ENCODE measurements around the gene PPP2R3B. TPM values are rescaled to one million over a fixed set of nuclear protein-coding genes. Genes with fewer than 3 reads are reported as not detected.

PPP2R3B gene
- total and polyA plus RNA-seq, 3 donors from 2014 or later, result 28.3 to 108 (median 89.6) TPM

DNA sequence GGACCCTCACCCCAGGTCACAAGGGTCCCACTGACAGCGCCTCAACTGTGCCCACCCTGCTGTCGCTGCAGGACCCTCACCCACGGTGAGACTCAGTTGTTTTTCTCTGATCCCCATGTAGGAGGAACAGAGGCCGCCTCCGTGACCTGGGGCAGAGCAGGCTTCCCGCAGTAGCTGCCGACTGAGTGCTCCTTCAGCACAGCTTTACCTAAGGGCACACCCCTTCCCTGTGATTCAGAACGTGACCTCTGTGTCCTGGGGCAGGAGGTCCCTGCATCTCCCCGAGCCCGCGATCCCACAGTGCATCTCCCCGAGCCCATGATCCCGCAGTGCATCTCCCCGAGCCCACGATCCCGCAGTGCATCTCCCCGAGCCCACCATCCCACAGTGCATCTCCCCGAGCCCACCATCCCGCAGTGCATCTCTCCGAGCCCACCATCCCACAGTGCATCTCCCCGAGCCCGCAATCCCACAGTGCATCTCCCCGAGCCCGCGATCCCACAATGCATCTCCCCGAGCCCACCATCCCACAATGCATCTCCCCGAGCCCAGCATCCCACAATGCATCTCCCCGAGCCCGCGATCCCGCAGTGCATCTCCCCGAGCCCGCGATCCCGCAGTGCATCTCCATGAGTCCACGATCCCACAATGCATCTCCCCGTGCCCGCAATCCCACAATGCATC lies 23.6 kb downstream of the PPP2R3B start:
- WGBS, 2 donors, result 72 to 88% methylated on average over 37 to 38 of the region's 38 CpGs
- no peak for DNase-seq

DNA sequence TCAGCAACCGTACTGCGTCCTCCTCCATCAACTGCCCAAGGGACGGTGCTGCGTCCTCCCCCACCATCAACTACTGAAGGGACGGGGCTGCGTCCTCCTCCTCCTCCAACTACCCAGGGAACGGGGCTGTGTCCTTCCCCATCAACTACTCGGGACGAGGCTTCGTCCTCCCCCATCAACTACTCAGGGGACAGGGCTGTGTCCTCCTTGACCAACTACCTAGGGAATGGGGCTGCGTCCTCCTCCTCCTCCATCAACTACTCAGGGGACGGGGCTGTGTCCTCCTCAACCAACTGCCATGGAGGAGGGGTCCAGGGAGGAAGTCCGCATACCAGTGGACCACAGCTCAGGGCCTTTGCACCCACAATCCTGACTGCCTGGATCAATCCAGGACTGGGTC lies 24.4 kb downstream of the PPP2R3B start:
- 96 to 97% methylated on average over 10 to 13 of the region's 13 CpGs for WGBS, 2 donors
- TF ChIP-seq, protein P1, sequence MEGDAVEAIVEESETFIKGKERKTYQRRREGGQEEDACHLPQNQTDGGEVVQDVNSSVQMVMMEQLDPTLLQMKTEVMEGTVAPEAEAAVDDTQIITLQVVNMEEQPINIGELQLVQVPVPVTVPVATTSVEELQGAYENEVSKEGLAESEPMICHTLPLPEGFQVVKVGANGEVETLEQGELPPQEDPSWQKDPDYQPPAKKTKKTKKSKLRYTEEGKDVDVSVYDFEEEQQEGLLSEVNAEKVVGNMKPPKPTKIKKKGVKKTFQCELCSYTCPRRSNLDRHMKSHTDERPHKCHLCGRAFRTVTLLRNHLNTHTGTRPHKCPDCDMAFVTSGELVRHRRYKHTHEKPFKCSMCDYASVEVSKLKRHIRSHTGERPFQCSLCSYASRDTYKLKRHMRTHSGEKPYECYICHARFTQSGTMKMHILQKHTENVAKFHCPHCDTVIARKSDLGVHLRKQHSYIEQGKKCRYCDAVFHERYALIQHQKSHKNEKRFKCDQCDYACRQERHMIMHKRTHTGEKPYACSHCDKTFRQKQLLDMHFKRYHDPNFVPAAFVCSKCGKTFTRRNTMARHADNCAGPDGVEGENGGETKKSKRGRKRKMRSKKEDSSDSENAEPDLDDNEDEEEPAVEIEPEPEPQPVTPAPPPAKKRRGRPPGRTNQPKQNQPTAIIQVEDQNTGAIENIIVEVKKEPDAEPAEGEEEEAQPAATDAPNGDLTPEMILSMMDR (IDR thresholded peaks at IDR 0.05), result no peak
- TF ChIP-seq POLR2A (IDR thresholded peaks at IDR 0.05), result no peak
- H3K4me1 ChIP-seq, result no peaks in the 10 kb centered on the region
- intact Hi-C loops (cut with DNase I; ENCODE audit: low total_unique reads), result no loop called here
- H3K27ac ChIP-seq, result no peak overlapping the region
- H3K27me3 ChIP-seq, result no peaks in the 10 kb centered on the region
- H3K36me3 ChIP-seq (ENCODE audit: low read depth, missing control alignments), result no peaks in the 10 kb centered on the region
- H3K9me3 ChIP-seq, result no peaks in the 10 kb centered on the region
- no peak for DNase-seq
- no peak overlapping the region for H3K4me3 ChIP-seq

More for the DNA sequence above, 23.6 kb downstream of the PPP2R3B start:
- H3K4me3 ChIP-seq, result no peak overlapping the region
- H3K36me3 ChIP-seq (ENCODE audit: low read depth, missing control alignments), result no peaks in the 10 kb centered on the region
- TF ChIP-seq, protein P1 (IDR thresholded peaks at IDR 0.05), result no peak
- TF ChIP-seq POLR2A (IDR thresholded peaks at IDR 0.05), result no peak
- no peak overlapping the region for H3K27ac ChIP-seq
- no peaks in the 10 kb centered on the region for H3K27me3 ChIP-seq
- intact Hi-C loops (cut with DNase I; ENCODE audit: low total_unique reads), result no loop called here
- no peaks in the 10 kb centered on the region for H3K4me1 ChIP-seq
- H3K9me3 ChIP-seq, result no peaks in the 10 kb centered on the region

DNA sequence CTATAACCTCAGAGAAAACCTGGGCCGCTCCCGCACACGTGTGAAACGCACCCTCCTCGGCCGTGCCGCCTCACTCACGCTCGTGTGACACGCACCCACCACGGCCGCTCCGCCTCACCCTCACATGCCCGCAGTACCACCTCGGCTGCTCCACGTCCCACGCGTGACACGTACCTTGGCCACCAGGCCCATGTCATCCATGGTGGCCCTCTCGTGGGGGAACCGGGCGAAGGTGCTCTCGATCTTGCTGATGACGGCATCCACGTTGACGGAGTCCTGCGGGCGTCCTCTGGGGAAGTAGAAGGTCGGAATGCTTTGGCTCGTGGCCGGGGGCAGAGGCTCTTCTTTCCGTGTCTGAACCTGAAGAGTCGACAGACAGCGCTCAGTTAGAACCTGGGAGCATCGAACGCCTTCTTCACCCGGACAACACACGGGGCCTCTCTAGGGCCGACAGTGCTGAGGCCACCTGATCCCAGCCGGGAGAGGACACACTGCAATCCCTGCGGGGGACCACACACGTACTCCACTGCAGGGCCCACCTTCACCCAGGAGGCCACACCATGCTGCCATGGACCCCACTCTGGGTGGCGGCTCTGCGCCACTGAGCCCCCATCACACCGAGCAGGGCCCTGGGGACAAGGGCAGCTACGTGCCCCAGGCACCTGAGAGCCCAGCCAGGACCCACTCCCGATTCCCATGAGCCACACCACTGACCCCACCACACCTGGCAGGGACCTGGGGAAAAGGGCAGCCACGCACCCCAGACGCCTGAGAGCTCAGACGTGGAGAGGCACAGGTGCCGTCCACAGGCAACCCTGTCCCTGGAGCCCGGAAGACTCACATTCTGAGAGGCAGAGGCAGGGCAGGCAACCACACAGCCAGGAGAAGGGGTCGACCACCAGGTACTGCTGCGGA lies 25.2 kb downstream of the PPP2R3B start:
- H3K27ac ChIP-seq, result no peak overlapping the region
- no peaks in the 10 kb centered on the region for H3K9me3 ChIP-seq
- 96 to 98% methylated on average over 42 to 54 of the region's 54 CpGs for WGBS, 2 donors
- H3K27me3 ChIP-seq, result no peaks in the 10 kb centered on the region
- intact Hi-C loops (cut with DNase I; ENCODE audit: low total_unique reads), result no loop called here
- no peak for DNase-seq
- TF ChIP-seq, protein P1 (IDR thresholded peaks at IDR 0.05), result no peak
- no peak for TF ChIP-seq POLR2A (IDR thresholded peaks at IDR 0.05)
- no peaks in the 10 kb centered on the region for H3K4me1 ChIP-seq
- no peak overlapping the region for H3K4me3 ChIP-seq
- no peaks in the 10 kb centered on the region for H3K36me3 ChIP-seq (ENCODE audit: low read depth, missing control alignments)

DNA sequence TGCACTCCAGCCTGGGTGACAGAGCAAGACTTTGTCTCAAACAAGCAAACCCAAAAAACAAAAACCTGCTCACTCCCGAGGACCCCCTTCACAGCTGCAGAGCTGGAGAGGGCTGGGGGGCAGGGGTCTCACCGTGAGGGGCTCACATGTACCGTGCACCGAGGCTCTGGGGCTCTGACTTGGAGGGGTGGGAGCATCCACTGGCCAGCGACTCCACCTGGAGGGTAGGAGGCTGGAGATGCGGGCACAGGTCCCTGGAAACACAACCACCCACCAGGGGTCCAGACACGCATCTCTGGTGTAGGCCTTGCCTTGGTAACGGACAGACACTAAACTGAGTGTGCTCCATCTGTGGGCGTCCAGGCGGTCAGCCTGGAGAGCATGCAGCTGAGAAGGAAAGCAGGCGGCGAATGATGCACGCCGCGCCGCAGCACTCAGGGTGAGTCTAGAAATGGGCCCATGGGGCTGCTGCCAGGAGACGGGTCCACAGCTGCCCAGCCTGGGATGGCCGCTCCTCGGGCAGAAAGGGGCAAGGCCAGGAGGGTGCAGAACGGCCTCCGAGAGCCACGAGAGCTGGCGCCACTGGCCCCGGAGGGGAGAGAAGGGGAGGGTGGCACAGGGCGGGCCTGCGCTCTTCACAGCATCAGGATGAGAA lies 26.1 kb downstream of the PPP2R3B start:
- Histone ChIP-seq H3K27ac (no peak overlapping the region), H3K36me3 (ENCODE audit: low read depth, missing control alignments) (no peaks in the 10 kb centered on the region), H3K4me1 (no peaks in the 10 kb centered on the region), H3K4me3 (no peak overlapping the region), H3K9me3 (no peaks in the 10 kb centered on the region), H3K27me3 (no peaks in the 10 kb centered on the region)
- intact Hi-C loops (cut with DNase I; ENCODE audit: low total_unique reads), result no loop called here
- DNase-seq, result no peak
- WGBS, 2 donors, result 90 to 99% methylated on average over 21 to 24 of the region's 26 CpGs
- no peak for TF ChIP-seq POLR2A (IDR thresholded peaks at IDR 0.05)
- TF ChIP-seq, protein P1 (IDR thresholded peaks at IDR 0.05), result no peak

Data from testis (tissue), 3 donors.